G401.6 (cell line): Measurements from ENCODE around the gene XPA.
"Not testable (repeated sequence)": the region's sequence is repeated elsewhere in the genome, so short reads cannot be mapped to it uniquely, and the experiment has no call there.

Experiments
- FAIRE-seq: peaks from 2 replicates; lab custom pipeline; 2012; peaks lifted over from hg19 to GRCh38; lab: Jason Lieb, UNC

Gene XPA

DNA sequence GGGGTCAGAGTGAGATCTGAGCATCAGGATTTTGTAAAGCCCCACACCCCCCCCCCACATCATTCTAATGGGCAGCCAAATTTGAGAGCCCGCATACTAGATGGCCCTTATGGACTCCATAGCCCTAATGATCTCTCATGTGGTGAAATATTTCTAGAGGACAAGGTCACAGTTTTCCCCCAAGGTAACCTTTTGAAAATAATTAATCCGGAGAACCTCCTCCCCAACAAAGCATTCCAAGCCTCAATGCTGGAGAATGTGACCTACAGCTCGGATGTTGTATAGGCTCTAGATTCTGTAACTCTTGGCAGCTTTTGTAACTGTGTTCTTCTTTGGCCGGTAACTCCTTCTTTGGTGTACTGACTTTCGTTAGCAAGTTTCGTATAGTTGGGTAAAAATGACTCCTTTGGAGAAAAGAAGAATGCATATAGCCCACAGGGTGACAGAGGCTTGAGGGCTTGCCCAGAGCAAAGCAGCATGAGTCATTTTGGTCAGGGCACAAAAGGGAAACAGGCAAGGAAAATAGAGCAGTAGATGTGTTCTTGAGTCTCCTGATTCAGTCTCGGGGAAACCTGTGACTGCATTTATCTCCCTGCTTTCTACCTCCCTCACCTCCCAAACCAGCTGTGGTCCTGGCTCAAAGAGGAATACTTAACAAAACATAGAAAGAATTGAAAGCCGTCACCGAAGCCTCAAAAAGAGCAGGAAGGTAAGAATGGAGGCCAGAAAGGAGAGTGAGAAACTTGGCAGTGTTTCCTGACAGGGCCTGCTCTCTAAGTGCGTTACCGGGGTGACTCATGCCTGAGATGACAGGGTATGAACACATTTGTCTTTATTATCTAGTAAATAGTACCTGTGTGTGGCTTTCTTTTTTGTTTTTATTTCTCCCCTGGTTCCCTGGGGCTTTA, 6.6 kb upstream of the XPA start:
- no peak for FAIRE-seq

DNA sequence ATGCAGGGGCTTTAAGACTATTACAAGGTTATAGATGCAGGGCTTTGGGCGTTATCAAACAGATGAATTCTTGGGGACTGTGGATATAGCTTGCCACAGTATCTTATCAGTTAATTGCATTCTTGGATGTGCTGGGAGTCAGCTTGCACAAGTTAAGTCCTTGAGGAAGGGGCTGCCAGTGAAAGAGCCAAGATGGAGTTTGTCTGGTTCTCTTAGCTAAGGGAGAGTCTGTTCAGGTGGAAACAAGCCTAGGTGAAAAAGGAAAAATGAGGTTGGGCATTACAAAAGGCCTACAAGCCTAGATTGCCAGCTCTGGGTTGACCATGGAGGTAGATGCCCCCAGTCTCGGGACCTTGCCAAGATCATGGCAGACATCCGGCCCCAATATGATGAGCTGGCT, 2.7 kb upstream of the XPA start:
- FAIRE-seq, result not testable (repeated sequence)

DNA sequence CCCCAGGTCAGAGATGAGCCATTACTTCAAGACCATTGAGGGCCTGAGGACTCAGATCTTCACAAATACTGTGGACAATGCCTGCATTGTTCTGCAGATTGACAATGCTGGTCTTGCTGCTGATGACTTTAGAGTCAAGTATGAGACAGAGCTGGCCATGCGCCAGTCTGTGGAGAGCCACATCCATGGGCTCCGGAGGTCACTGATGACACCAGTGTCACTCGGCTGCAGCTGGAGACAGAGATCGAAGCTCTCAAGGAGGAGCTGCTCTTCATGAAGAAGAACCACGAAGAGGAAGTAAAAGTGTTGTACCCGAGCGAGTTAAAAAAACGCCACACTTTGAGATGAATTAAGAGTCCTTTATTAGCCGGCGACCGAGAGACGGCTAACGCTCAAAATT, 2.1 kb upstream of the XPA start:
- not testable (repeated sequence) for FAIRE-seq

DNA sequence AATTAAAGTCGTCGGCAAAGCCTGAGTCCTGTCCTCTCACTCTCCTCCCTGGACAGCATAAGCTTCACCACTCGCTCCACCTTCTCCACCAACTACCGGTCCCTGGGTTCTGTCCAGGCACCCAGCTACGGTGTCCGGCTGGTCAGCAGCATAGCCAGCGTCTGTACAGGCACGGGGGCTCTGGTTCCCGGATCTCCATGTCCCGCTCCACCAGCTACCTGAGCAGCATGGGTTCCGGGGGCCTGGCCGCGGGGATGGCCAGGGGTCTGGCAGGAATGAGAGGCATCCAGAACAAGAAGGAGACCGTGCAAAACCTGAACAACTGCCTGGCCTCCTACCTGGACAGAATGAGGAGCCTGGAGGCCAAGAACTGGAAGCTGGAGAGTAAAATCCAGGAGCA, 1.7 kb upstream of the XPA start:
- FAIRE-seq, result no peak

DNA sequence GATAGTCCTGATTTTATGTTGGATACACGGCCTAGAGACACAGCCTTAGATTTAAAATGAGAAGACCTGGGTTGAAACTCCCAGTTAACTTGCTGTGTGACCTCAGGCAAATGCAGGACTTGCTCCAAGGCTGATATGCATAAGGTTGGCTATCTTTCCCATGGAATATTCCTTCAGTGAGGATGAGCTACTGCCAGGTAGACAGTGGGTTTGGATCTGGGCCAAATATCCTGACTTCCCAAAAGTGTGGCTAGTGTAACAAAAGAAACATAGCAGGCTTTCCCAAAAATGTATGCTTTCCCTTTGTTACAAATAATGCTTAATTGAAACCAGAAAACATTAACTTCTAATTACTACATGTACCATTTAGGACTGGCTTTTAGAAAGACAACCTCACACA, 697 bp upstream of the XPA start:
- no peak for FAIRE-seq

DNA sequence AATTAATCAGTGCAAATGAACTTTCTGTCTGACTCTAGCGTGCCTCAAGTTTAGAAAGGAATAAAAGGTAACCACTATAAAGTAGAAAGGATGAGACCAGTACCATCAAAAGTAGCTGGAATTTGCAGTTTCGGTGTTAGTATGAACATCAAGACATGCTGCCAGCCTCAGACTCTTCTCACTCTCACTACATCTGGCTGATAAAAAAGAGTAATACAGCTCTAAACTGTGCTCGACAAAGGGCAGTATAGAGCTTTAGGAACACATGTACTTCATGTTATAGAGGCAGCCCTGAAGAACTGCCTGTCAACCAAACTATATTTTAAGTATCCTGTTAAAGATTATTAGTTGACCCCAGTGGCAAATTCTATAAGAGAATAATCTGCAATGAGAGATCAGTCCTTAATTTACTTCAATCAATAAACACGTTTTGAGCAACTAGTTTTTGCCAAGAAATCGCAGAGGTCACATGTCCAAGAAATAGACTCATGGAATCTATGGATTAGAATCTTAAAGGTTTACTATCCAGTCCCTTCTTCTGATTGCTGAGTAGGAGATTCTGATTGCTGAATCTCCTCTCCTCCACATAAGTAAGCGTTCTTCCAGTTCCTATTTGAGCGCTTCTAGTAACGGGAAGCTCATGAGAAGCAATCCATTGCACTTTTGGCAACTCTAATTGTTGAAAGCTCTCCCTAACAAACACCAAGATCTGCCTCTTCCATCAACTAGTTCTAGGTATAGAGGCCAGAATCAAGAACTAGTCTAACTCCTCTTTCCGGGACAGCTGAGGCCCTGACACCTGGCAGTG, 941 bp downstream of the XPA start:
- no peak for FAIRE-seq

DNA sequence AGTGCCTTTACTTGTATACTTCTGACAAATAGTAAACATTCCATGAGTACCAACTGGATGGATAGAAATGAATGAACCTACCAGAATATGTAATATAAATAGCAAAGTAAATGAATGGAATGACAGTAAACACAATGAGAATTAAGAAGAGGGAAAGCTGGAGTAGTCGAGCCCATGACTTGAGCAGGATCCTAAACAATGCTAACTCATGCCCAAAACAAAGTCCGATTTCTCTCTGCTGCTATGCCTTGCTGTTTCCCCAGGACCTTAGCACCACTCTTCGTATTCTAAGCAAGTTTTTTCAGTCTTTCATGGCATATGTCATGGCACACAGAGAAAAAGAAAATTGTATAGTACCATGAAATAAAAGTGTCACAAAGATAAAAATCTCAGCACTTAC, 1.8 kb downstream of the XPA start:
- FAIRE-seq, result no peak

DNA sequence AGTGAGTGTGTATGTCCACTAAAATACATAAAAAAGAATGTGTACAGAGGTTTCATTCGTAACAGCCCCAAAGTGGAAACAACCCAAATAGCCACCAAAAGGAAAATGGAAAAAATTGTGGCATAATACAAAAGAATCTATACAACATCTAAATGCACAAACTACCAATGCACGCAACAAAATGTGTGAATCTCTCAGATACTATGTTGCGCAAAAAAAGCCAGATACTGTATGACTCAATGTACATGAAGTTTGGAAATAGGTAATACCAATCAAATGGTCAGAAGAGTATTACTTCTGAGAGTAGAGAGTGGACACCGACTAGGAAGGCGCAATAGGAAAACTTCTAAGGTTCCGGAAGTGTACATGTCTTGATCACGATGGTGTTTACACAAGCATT, 2.4 kb downstream of the XPA start:
- no peak for FAIRE-seq

DNA sequence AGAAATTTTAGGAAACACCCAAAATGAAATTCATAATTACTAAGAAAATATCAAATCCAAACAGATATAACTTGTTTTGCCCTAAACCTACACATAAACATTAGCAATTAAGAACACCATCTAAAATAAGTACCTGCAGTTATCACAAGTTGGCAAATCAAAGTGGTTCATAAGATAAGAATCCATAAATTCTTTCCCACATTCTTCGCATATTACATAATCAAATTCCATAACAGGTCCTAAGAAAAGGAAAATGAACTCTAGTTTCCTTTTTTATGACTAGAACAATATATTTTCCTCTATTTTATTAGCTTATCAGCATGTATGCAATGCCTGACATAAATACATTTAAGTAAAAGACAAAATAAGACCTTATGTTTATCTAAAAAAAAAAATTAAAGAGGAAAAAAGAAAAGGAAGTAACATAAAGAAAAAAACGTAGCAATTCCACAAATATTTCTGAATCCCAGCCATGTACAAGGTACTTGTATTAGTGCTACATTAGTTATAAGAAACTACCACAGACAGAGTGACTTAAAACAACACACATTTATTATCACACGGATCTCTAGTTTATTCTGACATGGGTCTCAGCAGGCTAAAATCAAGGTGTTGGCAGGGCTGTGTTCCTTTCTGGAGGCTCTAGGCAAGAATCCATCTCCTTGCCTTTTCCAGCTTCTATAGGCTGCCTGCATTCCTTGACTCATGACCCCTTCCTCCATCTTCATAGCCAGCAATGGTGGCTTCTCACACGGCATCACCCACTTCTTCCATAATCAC, 7.5 kb downstream of the XPA start:
- FAIRE-seq, result no peak

DNA sequence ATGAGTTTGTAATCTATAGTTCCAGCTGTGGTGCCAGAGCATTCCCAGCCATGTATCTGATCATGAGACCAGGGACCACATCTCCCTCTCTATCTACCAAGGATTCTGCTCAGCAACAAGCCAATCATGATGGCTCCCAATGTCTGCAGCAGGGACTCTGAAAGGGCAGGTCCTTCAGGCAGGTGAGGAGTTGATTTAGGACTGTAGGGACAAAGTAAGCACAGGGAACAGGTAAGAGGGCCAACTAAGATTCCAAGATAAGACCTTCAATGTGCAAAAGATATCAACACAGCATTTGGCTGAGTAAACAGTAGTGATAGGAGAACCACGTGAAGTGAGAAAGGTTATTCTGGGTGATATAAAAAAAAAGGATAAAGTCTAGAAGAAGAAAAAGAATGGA, 8.5 kb downstream of the XPA start:
- no peak for FAIRE-seq

DNA sequence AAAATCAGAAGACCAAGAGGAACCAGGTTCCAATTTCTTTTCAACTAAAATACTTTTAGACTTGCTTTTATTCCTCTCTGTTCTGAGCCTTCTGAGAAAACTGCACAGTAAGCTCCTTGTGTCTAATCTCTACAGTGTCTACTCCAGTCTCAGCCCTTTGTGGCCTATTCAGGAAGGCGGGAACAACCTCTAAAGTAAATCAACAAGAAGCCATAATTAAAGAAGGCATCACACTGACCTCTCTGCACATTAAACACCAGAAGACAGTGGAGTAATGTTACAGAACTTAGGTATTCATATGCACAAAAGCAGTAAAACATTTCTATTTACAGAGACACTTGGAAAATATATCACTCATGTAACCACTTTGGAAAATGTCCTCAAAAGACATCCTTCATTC, 14.9 kb downstream of the XPA start:
- FAIRE-seq, result no peak

DNA sequence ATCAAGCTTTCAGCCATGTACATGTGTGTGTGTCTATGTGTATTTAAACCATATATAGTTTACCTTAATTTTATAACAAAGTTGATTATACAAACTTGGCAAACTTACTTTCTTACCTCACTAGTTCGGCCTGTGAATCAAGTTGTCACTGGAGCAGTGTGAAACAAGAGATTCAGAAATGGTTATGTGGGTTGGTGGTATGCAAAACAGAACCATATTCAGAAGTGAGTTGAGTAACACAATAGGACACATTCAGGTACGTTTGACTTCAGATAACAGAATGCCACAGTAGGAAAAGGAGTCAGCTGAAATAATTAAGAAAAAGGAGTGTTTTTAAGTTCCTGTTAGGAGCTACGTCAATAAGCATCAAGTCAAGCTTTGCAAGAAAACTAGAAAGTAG, 21.5 kb downstream of the XPA start:
- FAIRE-seq, result no peak

DNA sequence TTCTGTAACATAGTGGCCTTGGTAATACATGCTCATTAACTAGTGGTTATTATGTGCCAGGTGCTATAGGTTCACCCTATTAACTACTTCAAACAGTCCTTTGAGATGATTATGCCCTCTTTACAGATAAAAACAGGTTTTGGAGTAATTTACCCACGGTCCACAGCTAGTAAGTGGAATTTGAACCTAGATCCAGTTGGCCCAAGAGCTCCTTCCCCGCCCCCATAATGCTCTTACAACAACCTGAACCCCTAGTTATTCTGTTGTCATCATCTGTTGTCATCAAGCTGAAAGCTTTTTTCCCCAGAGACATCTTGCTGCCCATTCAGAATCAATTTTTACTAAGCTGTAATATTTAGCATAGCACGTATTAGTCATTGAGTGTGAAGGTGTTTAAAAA, 23.2 kb downstream of the XPA start:
- FAIRE-seq, result no peak

DNA sequence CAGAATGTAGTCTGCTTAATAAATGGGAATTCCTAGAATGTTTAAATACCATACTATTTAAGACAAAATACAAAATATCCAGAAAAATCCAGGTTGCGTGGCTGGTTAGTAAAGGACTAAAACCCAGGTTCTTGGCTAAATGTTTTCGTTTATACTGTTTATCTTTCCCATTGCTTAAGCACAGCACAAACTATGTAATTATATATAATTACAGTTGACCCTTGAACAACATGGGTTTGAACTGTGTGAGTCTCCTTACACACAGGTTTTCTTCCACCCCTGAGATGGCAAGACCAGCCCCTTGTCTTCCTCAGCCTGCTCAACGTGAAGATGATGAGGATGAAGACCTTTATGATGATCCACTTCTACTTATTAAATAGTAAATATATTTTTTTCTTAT, 24.7 kb downstream of the XPA start:
- FAIRE-seq, result no peak

DNA sequence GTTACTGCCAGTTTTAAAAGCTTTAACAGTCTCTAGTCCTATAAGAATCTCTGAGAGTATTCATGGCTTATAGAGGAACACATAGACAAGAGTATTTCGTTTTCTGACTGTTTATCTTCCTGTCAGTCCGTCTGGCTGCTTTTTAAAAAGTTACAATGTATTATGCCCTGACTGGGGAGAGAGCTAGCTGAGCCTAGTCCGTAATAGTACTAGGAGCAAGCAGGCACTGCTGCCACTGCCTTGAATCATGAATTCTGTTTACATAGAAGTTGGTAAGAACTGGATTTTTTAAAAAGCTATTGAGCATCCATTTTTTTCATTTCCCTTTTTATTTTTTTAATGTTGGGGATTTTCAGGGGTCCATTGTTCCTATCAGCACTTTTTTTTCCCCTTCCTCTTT, 26.6 kb downstream of the XPA start:
- no peak for FAIRE-seq

DNA sequence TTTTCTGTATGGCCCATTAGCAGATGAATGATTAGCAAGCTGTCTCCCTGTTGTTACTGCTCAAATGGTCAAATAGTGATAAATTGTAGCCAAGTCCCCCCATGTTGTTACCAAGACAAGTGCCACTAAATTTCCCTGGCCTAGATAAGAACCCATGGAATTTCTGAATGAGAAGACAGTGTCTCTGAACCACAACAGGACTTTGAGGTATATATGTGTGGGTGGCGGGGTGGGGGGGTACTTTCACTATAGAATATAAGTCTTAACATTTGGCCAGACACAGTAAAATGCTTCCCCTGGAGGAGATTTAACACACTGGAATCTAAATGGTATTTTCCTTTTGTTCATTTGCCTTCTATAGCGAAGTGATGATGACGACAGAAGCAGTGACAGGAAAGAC, 28.7 kb downstream of the XPA start:
- no peak for FAIRE-seq

DNA sequence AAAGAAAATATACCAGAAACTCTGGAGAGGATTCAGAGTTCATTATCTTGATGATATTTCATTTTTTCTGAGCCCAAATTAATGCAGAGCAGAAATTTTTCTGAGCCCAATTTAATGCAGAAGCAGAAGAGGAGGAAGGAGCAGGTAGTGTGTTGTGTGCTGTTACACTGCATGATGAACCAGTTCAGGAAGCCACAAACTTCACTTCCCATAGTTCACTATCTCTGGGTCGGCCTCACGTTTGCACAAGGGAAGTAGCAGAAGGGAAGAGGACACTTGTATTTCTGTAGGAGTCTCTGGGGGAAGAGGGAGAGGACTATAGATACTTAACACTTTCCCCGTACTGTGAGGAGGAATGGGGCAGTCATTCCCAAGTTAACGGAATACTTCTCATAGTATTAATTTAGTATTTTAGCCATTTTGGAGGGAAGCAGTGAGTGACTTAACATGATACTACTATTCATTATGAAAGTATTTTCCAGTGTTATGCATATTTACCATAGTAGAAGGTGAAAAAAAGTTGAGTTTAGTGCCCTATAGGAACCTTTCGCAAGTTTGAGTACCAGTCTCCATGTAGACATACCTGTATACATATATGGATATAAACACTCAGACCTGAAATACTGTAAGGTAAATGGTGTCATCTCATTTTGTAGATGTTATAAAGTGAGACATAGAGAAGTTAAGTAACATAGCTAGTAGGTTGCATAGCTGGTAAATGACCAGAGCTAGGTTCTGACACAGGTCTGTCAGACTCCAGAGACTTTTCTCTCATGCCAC, 30.0 kb downstream of the XPA start:
- no peak for FAIRE-seq

DNA sequence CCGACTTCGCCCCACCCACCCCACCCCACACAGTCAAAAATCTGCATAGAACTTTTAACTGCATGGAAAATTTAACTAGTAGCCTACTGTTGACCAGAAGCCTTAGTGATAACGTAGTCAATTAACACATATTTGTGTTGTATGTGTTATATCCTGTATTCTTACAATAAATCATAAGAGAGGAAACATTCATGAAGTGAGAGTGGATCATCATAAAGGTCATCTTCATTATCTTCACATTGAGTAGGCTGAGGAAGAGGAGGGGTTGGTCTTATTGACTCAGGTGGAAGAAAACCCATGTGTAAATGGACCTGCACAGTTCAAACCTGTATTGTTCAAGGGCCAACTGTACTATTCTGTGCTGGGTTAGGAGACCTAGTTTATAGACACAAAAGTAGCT, 31.4 kb downstream of the XPA start:
- no peak for FAIRE-seq

DNA sequence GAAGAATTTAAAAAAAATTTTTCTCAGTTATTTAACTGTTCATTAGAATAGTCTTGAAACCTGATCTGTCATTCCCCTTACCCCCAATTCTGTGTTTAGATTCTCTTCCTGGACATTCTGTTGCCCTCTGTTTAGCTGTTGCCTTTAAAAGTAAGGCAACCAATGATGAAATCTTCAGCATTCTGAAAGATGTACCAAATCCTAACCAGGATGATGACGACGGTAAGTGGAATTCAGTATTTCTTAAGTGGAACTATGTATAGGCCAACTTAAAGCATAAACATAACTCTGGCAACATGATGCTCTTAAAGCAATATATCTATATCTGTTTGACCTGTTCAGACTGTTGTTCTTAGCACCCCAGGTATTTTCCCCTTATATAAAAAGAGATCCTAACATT, 36.3 kb downstream of the XPA start:
- FAIRE-seq, result no peak

DNA sequence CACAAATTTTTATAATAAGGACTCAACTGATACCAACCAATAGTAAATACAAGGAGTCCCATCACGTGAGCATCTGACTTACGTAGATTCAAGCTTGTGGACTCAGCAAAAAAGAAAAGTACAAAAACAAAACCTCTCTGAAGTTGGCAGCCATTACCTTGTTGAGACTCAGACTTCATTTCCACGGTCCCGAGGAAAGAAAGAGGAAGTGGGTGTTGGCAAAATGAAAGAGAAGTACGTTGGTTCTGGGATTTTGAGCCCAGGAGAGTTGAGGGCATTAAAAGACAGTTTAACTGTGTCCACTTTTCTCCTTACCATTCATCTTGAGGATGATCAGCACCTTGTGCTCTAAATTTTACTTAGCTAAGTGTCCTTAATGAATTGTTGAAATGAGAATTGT, 36.8 kb downstream of the XPA start:
- FAIRE-seq, result no peak

DNA sequence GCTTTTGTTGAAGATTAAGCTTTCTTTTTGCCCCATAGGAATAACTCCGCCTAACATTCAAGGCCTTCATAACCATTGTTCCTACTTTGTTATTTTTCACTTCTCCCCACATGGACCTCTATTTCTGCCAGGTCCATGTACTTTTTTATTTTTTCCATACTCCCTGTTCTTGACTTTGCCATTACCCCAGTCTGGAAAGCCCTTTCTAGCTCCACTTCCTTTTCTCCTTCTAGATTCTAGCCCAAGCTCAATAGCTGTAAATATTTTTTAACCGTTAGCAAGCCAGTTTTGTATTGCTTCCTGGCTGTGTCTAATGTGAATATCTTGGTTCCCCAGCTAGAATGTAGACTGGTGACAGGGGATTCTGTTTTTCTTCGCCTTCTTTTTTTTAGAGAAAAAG, 37.4 kb downstream of the XPA start:
- no peak for FAIRE-seq

DNA sequence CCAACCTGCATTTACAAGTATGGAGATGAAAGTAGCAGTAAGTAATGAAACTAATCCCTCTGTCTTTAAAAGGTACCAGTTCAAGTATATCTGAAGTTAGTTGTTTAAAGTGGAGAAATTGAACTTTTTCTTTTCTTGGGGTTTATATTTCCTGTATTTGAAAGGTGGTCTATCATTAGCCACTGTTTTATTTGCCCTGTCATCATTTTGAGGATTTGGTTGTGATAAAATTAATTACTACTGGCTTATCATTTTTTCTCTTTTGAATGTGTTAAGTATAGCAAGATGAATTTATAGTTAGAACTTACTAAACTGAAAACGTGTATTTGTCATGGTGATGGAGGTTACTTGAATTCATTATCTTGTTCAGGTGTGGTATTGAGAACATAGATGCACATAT, 38.4 kb downstream of the XPA start:
- FAIRE-seq, result no peak
